ENCODE data around the gene DSE.

- TF ChIP-seq SP1 (IDR thresholded peaks at IDR 0.05) (no peak), BHLHE40 (IDR thresholded peaks at IDR 0.05; ENCODE audit: borderline replicate concordance) (no peak), HDGF (IDR thresholded peaks at IDR 0.05; ENCODE audit: borderline replicate concordance) (no peak), FOXK2 (IDR thresholded peaks at IDR 0.05) (no peak), FOXM1 (IDR thresholded peaks at IDR 0.05; ENCODE audit: borderline replicate concordance) (no peak), CTBP1 (IDR thresholded peaks at IDR 0.05; ENCODE audit: borderline replicate concordance) (no peak), ZNF384 (IDR thresholded peaks at IDR 0.05) (no peak), LEF1 (IDR thresholded peaks at IDR 0.05; ENCODE audit: borderline replicate concordance) (no peak), FOXA1 (IDR thresholded peaks at IDR 0.05) (no peak), ELF4 (IDR thresholded peaks at IDR 0.05) (no peak), PKNOX1 (IDR thresholded peaks at IDR 0.05) (no peak), SUZ12 (IDR thresholded peaks at IDR 0.05) (no peak), ARNT (IDR thresholded peaks at IDR 0.05) (no peak), TARDBP (IDR thresholded peaks at IDR 0.05) (no peak)
Observed at GRCh38 chr6:116475141-116475540, 104.4 kb downstream of the DSE start.
